ENCODE data around the gene MFAP4. TPM values are rescaled to one million over a fixed set of nuclear protein-coding genes. Genes with fewer than 3 reads are reported as not detected.
A peak's percentile ranks its signal among the peaks of the same experiment; 100 is the strongest.

Gene MFAP4
- total RNA-seq, 1 experiment from 2014 or later, result 0.52 TPM

DNA sequence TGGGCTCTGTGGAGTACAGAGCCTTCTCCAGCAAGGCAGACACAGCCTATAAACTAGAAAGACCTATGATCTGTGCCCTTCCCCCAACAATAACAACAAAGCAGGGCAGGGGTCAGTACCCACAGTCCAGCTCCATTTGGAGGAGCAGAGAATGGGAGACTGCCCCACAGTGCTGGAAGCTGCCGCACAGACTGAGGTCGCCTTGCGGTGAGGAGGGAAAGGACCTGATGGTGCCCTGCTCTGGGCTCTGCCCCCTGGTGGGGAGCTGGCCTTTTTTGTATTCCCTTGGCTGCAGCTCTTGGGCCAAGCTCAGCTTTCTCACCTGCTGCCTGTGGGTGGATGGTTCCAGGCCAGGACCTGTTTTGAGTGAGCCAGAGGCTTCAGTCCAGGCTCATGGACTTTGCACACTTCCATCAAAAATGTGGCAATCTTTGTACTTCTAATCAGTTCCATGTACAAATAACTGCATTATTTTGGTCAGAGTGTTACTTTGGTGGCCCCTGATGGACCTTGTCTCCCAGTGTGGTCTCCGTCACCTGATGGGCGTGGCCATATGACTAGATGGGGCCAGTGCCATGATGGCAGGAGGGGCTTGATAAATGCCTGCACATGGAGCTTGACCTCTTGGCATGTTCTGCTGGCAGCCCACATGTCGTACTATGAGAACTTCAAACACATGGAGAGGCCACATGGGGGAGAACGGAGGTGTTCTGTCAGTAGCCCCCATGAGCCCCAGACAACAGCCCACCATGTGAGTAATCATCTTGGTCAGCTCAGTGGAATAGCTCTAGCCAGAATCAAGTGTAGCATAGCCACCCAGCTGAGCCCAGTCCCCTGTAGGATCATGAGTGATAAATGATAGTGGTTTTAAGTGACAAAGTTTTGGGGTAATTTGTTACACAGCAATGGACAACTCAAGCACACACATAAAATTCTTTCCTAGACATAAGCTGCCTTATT lies 48.7 kb downstream of the MFAP4 start:
- Histone ChIP-seq H3K79me2 (ENCODE audit: insufficient read depth, low read length) (no peaks in the 10 kb centered on the region), H3K4me1 (ENCODE audit: control insufficient read depth in 1 of 2, insufficient read depth in 2 of 2, low read length in 2 of 2) (peaks cover 7 to 14% of the 10 kb centered on the region in 2 experiments; a peak in 3 of 4 replicates), H3K36me3 (ENCODE audit: control insufficient read depth in 1 of 2, insufficient read depth in 2 of 2, low read length in 2 of 2) (peaks cover 2 to 10% of the 10 kb centered on the region in 2 experiments; a peak in 2 of 4 replicates), H3K27ac (ENCODE audit: low read depth, low read length) (no peak overlapping the region), H3K27me3 (ENCODE audit: insufficient read depth, low read length) (no peaks in the 10 kb centered on the region), H3K9ac (ENCODE audit: low read length) (no peak overlapping the region), H2AFZ (ENCODE audit: low read depth, low read length, poor library complexity, severe bottlenecking) (no peak overlapping the region), H3K4me3 (replicated peaks in 1 of 2; ENCODE audit: low read depth in 1 of 2, low read length in 2 of 2) (no peak overlapping the region), H3K9me3 (ENCODE audit: control insufficient read depth in 1 of 2, insufficient read depth in 1 of 2, low read depth in 1 of 2, low read length in 2 of 2) (no peaks in the 10 kb centered on the region), H3K4me2 (ENCODE audit: low read length) (no peak overlapping the region), H3K9me2 (ENCODE audit: insufficient read depth) (no peaks in the 10 kb centered on the region), H4K20me1 (ENCODE audit: insufficient read depth) (no peaks in the 10 kb centered on the region)
- CTCF ChIA-PET, result interaction anchor here (0.6 to 2.5 kb wide), 8 partner anchors 9 to 93 kb away, joined by 3 to 9 read pairs (median 4); partner anchors contain the start of genes B9D1 and MAPK7
- POLR2A ChIA-PET, result interaction anchor here (0.6 kb wide), 2 partner anchors 20 to 33 kb away, joined by 3 to 4 read pairs; no protein-coding TSS in a partner anchor
- intact Hi-C loops (cut with micrococcal nuclease), result no loop called here
- ATAC-seq (peak; percentile 84), DNase-seq (ENCODE audit: low read depth, low spot score) (no peak)
- RAD21 ChIA-PET (ENCODE audit: low non-redundant PET in 1 of 2, low total read pairs in 2 of 2, uncharacterized antibody in 2 of 2, unreplicated experiment in 2 of 2), result no interaction called here
- no peak for TF ChIP-seq ELF1 (IDR thresholded peaks at IDR 0.05; ENCODE audit: borderline replicate concordance, low read depth)
- no peak for TF ChIP-seq TCF7L2 (IDR thresholded peaks at IDR 0.05; ENCODE audit: borderline replicate concordance, extremely low read depth, insufficient read depth, insufficient read length)
- TF ChIP-seq POLR2AphosphoS5 (IDR thresholded peaks at IDR 0.05; ENCODE audit: low read depth, low read length), result peak; percentile 42
- no peak for TF ChIP-seq ZFX (IDR thresholded peaks at IDR 0.05)
- TF ChIP-seq SIN3A (IDR thresholded peaks at IDR 0.05; ENCODE audit: low read depth), result no peak
- no peak for TF ChIP-seq EGR1 (IDR thresholded peaks at IDR 0.05; ENCODE audit: low read depth)
- peak; percentile 52 for TF ChIP-seq RAD21 (IDR thresholded peaks at IDR 0.05; ENCODE audit: low read depth)
- no peak for TF ChIP-seq MAX (IDR thresholded peaks at IDR 0.05)
- no peak for TF ChIP-seq SP1 (IDR thresholded peaks at IDR 0.05; ENCODE audit: low read depth)
- TF ChIP-seq JUND (IDR thresholded peaks at IDR 0.05), result no peak
- TF ChIP-seq, protein P1, sequence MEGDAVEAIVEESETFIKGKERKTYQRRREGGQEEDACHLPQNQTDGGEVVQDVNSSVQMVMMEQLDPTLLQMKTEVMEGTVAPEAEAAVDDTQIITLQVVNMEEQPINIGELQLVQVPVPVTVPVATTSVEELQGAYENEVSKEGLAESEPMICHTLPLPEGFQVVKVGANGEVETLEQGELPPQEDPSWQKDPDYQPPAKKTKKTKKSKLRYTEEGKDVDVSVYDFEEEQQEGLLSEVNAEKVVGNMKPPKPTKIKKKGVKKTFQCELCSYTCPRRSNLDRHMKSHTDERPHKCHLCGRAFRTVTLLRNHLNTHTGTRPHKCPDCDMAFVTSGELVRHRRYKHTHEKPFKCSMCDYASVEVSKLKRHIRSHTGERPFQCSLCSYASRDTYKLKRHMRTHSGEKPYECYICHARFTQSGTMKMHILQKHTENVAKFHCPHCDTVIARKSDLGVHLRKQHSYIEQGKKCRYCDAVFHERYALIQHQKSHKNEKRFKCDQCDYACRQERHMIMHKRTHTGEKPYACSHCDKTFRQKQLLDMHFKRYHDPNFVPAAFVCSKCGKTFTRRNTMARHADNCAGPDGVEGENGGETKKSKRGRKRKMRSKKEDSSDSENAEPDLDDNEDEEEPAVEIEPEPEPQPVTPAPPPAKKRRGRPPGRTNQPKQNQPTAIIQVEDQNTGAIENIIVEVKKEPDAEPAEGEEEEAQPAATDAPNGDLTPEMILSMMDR (IDR thresholded peaks at IDR 0.05 in 2 of 3, conservative IDR thresholded peaks at IDR 0.05 in 1 of 3; ENCODE audit: borderline replicate concordance in 1 of 3, insufficient read depth in 1 of 3, low read depth in 2 of 3, low read length in 2 of 3), result peak; percentile 62 to 73 (median 65)
- TF ChIP-seq SRF (IDR thresholded peaks at IDR 0.05; ENCODE audit: low read depth), result no peak
- BruUV-seq (replicated peaks), result no TSS peak
